Stimulated activated CD4-positive, alpha-beta T cell treated with anti-CD3 and anti-CD28 coated beads, Interleukin-12 subunit alpha, Interleukin-12 subunit beta, amount 100 ng/mL, for 24 hours (primary cell): Measurements from ENCODE around the gene ST8SIA1.

ENCODE experiments used
- DNase-seq, 2 experiments: peaks; one replicate each; pipeline ENCODE4 v3.0.0-alpha.2; 2020; ENCODE audit warnings: low read depth in 2 of 2

Gene ST8SIA1

DNA sequence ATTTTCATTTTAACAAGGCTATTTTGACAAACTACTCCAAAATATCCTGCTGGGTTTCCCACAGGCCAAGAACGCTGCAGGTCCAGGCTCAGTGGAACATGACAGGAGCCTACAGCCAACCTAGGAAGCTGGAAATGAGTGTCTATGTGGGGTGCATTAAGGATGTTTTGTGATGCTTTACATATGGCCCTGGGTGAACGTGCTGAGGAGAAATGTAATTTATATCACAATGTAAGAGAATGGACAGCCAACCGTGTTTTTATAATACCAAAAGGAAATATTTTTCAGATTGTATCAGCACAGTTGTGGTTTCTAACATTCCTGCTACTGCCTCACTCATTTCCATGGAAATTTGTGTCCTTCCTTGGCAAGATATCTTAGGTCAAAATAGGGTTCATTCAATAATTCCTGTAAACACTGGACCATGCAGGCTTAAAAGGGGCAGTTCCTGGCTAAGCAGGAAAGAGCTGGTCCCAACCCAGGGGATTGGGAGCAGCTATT lies 51.5 kb downstream of the ST8SIA1 start:
- no peak for DNase-seq

DNA sequence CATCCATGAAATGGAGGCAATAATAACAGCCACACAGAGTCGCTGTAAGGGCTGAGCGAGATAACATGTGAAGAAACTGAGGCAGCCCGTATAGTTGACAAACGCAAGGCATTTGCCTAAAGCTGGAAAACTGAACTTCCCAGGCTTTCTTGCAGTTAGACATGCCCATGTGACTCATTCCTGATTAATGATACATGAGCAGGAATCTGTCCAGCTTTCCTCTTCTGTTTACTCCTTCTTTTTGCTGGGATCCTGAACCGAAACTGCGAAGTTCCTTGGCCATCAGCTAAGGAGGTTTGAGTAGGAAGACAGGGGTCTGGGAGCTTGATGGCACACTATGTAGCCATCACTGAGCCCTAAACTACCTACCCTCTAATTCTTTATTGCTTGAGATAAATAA lies 52.2 kb downstream of the ST8SIA1 start:
- no peak for DNase-seq

DNA sequence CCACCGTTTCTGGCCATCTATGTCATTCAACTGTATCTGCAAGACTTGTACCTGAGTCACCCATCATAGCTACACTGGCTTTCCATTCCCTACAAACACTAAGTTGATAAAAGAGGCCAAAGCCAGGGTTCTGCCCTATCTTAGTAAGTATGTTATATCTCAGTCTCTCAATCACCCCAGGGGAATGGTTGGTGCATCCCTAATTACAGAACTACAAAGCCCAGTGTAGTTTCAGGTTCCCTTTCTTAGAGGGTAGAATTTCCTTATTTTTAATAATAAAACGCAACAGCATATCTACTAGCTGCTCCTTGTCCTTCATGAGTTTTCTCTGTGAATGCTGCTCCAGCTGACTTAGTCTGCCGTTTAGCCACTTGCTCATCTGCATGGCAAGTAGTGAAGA lies 57.6 kb downstream of the ST8SIA1 start:
- no peak for DNase-seq

- no peak for DNase-seq
These were observed 58.2 kb downstream of the ST8SIA1 start for GRCh38 chr12:22276313-22276712.

DNA sequence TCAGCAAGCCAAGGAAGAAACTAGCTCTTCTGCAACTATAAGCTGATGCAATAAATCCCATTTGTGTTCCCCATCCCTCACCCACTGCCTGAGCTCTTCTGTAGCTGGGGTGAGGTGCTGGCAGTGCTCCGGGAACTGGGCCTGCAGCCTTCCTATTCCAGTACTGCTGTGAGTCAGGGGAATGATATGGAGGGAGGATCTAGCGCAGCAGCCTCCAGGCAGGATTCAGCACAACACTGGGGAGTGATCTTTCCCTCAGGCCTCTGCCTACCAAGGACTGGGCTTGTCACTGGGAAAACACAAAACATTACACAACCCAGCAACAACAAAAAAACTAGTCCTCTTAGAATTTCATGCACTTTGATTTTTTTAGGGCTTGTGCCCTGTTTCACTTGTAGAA lies 58.7 kb downstream of the ST8SIA1 start:
- DNase-seq, result no peak

DNA sequence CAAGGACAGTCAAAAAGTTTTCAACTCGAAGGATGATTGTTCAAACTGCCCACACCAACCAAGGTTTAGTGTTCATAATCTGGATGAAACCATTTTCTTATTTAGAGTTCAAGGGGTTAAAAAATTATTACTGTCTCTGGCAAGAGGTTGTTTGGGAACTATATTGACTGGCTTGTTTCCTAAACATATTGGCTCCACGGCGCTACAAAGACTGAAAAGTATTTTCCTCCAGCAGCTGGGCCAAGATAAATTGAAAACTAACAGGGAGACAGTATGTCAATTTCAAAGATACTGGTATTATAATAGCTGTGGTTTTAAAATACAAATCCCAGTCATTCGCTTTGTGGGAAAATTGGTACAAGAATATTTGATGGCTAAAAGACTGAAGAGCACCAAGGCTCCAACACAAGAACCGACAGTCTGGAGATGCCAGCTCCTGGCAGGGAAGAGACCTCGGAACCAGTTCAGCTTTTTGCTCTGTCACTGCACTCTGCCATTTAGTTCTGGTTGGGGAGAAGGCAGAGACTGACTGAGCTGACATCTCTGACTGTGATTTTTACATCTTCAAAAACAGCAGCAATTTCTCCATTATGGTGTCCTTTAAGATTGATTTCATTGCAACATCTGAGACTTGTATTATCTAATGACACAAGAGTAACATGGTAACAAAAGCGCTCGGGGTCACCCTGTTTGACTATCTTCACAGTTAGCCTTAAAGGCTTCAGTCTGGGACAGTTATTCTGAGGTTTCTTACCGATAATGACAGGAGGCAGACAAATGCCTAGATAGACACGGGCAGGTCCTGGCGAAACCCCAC lies 62.0 kb downstream of the ST8SIA1 start:
- DNase-seq, result no peak

DNA sequence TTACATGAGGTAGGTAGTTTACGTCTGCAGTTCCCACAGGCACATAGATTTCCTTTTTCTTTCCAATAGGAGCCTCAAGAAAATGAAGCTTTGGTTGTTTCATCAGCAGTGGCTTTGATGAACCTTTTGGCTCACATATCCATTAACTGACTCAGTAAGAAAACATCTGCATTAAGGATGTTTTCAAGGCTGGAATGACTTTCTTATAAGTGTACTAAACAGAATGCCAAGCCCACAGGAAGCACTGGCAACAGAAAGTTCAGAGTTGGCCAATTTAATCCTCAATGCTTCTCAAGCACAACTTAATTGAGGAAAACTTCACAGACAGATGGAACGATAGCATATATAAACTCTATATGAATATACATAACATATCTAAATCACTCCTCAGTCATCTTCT lies 63.5 kb downstream of the ST8SIA1 start:
- DNase-seq, result no peak

GRCh38 chr12:22268973-22269372 lies 65.5 kb downstream of the ST8SIA1 start:
- DNase-seq, result no peak

- DNase-seq, result no peak
These were observed 66.1 kb downstream of the ST8SIA1 start for GRCh38 chr12:22268406-22268805.

DNA sequence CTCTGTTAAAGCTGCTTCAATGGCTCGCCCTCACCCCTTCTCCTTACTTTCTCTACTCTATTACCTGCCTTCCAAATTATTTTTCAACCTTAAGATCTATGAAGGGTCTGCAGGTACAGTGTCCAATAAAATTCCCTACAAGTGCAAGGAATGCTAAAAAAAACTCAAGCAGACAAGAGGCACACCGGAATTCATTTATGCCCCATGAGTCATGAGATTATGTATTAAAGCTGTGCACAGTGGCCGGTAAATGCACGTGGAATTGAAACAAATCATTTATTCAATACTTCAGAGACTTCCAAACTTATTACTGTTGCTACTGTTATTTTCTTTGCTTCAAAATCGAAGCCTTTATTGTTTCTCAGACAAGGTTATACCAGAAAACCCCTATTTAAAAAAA lies 68.4 kb downstream of the ST8SIA1 start:
- no peak for DNase-seq

- DNase-seq, result no peak
These were observed 70.1 kb downstream of the ST8SIA1 start for GRCh38 chr12:22264380-22264779.

- no peak for DNase-seq
These were observed 72.2 kb downstream of the ST8SIA1 start for GRCh38 chr12:22262309-22262708.

DNA sequence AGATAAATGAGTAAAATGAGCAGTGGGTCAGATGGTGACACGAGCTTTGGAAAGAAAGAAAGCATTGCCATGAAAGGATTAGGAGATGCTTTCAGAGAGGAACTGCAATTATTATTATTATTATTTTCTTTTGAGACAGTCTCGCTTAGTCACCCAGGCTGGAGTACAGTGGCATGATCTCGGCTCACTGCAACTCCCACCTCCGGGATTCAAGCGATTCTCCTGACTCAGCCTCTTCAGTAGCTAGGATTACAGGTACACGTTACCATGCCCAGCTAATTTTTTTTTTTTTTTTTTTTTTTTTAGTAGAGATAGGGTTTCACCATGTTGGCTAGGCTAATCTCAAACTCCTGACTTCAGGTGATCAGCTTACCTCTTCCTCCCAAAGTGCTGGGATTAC lies 77.4 kb downstream of the ST8SIA1 start:
- DNase-seq, result no peak

GRCh38 chr12:22256605-22257004 lies 77.9 kb downstream of the ST8SIA1 start:
- no peak for DNase-seq

- DNase-seq, result no peak
These were observed 78.5 kb downstream of the ST8SIA1 start for GRCh38 chr12:22256041-22256441.

DNA sequence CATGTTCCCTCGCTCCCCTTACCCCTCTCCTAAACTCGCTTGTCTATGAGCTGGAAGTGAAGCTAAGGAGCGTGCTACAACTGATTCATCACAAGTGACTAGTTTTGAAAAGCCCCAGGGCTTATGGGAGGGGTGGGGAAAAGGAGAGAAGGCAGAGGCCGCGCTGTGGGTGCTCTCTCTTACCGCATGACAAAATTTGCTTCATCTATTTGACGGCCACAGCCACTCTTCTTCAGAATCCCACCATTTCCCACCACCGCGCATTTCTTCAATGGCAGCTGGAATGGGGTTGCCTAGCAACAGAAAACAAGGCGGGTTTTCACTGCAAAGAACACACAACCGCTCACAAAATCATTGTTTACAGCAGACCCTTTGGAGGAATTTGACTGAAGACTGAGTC lies 79.4 kb downstream of the ST8SIA1 start:
- no peak for DNase-seq

GRCh38 chr12:22254478-22254877 lies 80.0 kb downstream of the ST8SIA1 start:
- no peak for DNase-seq

- no peak for DNase-seq
These were observed 82.5 kb downstream of the ST8SIA1 start for GRCh38 chr12:22252057-22252456.

- DNase-seq, result no peak
These were observed 83.7 kb downstream of the ST8SIA1 start for GRCh38 chr12:22250762-22251161.

DNA sequence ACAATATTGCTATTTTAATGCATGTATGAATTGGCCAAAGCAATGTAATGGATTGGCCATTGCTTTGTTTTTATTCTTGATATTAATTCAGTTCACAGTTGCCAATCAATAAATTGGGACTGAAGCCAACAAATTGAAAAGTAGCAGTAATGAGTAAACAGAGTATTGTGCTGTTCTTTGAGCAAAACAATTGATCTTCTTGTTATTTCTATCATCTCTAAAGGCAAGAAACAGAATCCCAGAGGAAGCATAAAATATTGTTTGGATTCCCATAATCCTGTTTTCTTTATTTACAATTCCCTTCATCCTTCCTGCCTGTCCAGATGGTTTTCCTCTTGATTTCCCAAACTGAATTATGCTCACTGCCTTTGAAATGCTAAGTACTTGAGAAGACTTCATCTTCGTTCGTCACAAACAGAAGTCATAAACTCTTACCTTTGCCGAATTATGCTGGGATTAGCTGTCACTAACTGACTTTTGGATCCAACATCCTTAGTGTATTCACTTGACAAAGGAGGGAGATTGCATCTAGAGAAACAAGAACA lies 85.9 kb downstream of the ST8SIA1 start:
- no peak for DNase-seq

DNA sequence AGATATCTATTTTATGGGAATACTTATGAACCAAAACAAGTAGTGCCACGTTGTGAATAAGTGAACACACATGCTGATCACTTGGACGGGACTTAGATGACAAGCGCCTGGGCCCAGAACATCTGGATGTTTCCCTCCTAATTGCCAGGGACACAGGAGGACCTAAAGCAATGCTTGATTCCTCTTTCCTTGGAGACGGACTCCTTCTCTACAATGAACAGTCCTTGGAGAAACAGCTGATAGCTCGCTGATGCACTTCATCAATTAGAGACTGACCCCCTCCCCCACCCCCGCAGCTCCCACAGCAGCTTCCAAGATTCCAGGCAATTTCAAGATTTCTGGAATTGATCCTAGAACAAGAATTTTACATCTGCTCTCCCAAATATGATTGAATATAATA lies 86.4 kb downstream of the ST8SIA1 start:
- DNase-seq, result no peak

GRCh38 chr12:22246217-22246846 lies 88.2 kb downstream of the ST8SIA1 start:
- no peak for DNase-seq

- no peak for DNase-seq
These were observed 91.8 kb downstream of the ST8SIA1 start for GRCh38 chr12:22242726-22243125.
